Measurements from ENCODE around the gene OTOP2. TPM values are rescaled to one million over a fixed set of nuclear protein-coding genes. Genes with fewer than 3 reads are reported as not detected.

OTOP2 gene
- total and polyA plus RNA-seq, 9 of the 15 experiments (the other 6 are each of a cell fraction or from before 2014, with no cell fraction given) = 0.04 to 0.36 (median 0.14) TPM; not detected in 1

GRCh38 chr17:74923538-74924249, 379 bp upstream of the OTOP2 start (continued):
- TF ChIP-seq RERE (CRISPR knock-in tag; IDR thresholded peaks at IDR 0.05; ENCODE audit: borderline replicate concordance) = no peak
- TF ChIP-seq NFIC (IDR thresholded peaks at IDR 0.05) = 0 out of 2 replicates have a peak, but pooled peaks have one; percentile 20
- TF ChIP-seq CBX1 (IDR thresholded peaks at IDR 0.05; ENCODE audit: low read depth) = peak; percentile 75; the same call in 1 of the 2 replicates
- TF ChIP-seq MGA (IDR thresholded peaks at IDR 0.05) = peak; percentile 97
- no peak for TF ChIP-seq ELF2 (CRISPR knock-in tag; IDR thresholded peaks at IDR 0.05)
- no peak for TF ChIP-seq ATF1 (CRISPR knock-in tag; IDR thresholded peaks at IDR 0.05)
- TF ChIP-seq ATF1 (tag; IDR thresholded peaks at IDR 0.05) = no peak
- no peak for TF ChIP-seq CBX5 (IDR thresholded peaks at IDR 0.05; ENCODE audit: borderline replicate concordance, low read depth)
- TF ChIP-seq, protein P1, sequence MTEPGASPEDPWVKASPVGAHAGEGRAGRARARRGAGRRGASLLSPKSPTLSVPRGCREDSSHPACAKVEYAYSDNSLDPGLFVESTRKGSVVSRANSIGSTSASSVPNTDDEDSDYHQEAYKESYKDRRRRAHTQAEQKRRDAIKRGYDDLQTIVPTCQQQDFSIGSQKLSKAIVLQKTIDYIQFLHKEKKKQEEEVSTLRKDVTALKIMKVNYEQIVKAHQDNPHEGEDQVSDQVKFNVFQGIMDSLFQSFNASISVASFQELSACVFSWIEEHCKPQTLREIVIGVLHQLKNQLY (CRISPR knock-in tag; conservative IDR thresholded peaks at IDR 0.05) = no peak
